Choroid plexus epithelial cell (primary cell): ENCODE measurements around the gene ERICH6B.
A peak's percentile ranks its signal among the peaks of the same experiment; 100 is the strongest.

Experiments
- DNase-seq: peaks from one replicate; pipeline ENCODE4 v3.0.0-alpha.2; 2010; ENCODE audit warnings: low read depth
- H3K4me3 ChIP-seq: 2 replicates; pipeline ENCODE4 v1.5.1; 2011; ENCODE audit warnings: low read depth, mild to moderate bottlenecking, control low read depth, low read length, moderate library complexity
- CTCF ChIP-seq: conservative IDR thresholded peaks from 2 replicates; pipeline ENCODE4 v1.5.1; 2011; ENCODE audit warnings: low read depth, mild to moderate bottlenecking, control low read depth, inconsistent platforms, low read length, moderate library complexity

Gene ERICH6B

GRCh38 chr13:45630791-45631190 is 15.3 kb upstream of the ERICH6B start:
- no peak overlapping the region for H3K4me3 ChIP-seq
- no peak for DNase-seq
- no peak for TF ChIP-seq CTCF

- TF ChIP-seq CTCF, result no peak
- DNase-seq, result no peak
- no peak overlapping the region for H3K4me3 ChIP-seq
These were observed 14.4 kb upstream of the ERICH6B start for GRCh38 chr13:45629940-45630339.

GRCh38 chr13:45628094-45628493 is 12.6 kb upstream of the ERICH6B start:
- H3K4me3 ChIP-seq, result no peak overlapping the region
- TF ChIP-seq CTCF, result no peak
- DNase-seq, result no peak

DNA sequence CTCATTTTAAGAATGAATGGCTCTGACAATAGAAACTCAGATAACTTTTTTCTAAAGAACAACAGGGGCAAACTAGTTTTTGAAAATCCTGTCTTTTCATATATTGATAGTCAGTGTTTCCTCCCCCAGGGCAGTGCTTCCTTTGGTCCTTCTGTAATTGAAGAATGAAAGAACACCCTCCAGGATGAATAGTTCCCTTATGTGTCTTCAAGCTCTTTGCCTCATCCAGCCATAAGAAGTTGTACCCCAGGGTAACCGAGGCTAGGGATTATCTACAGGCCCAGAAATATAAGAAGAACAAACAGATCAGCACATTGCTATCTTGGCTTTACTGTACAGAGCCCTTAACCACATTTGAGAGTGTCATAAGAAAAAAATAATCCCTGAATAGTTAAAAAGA is 12.1 kb upstream of the ERICH6B start:
- no peak for TF ChIP-seq CTCF
- no peak overlapping the region for H3K4me3 ChIP-seq
- no peak for DNase-seq

GRCh38 chr13:45626731-45627374 is 11.3 kb upstream of the ERICH6B start:
- TF ChIP-seq CTCF, result no peak
- H3K4me3 ChIP-seq, result no peak overlapping the region
- DNase-seq, result peak; percentile 11

GRCh38 chr13:45623516-45624090 is 8.1 kb upstream of the ERICH6B start:
- DNase-seq, result peak; percentile 50
- no peak overlapping the region for H3K4me3 ChIP-seq
- peak; percentile 66 for TF ChIP-seq CTCF

DNA sequence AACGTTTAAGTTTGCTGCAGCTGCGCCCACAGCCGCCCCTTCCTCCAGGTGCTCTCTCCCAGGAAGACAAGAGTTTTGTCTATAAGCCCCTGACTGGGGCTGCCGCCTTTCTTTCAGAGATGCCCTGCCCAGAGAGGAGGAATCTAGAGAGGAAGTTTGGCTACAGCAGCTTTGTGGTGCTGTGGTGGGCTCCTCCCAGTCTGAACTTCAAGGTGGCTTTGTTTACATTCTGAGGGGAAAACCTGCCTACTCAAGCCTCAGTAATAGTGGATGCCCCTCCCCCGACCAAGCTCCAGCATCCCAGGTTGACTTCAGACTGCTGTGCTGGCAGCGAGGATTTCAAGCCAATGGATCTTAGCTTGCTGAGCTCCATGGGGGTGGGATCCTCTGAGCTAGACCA is 6.4 kb upstream of the ERICH6B start:
- no peak overlapping the region for H3K4me3 ChIP-seq
- DNase-seq, result no peak
- no peak for TF ChIP-seq CTCF
